ENCODE data around the gene DNAJB13. TPM values are rescaled to one million over a fixed set of nuclear protein-coding genes. Genes with fewer than 3 reads are reported as not detected.

The DNAJB13 gene
- total and polyA plus RNA-seq, 2 of the 13 experiments (the other 11 are each of a cell fraction or from before 2014, with no cell fraction given): 2.3 TPM; not detected in 1

- no peak for DNase-seq (ENCODE audit: low spot score)
- Histone ChIP-seq H4K20me1 (ENCODE audit: insufficient read depth, low read length) (no peaks in the 10 kb centered on the region), H3K4me1 (ENCODE audit: insufficient read depth, low read length) (peaks cover 18% of the 10 kb centered on the region), H2AFZ (ENCODE audit: low read length) (no peak overlapping the region), H3K27ac (ENCODE audit: extremely low read length, insufficient read depth, low read length) (no peak overlapping the region), H3K9me3 (ENCODE audit: low read length) (no peaks in the 10 kb centered on the region), H3K9ac (ENCODE audit: insufficient read depth, low read depth, low read length) (no peak overlapping the region), H3K36me3 (replicated peaks in 1 of 2; ENCODE audit: control insufficient read depth in 1 of 2, insufficient read depth in 2 of 2, low read length in 2 of 2) (no peaks in the 10 kb centered on the region), H3K4me3 (replicated peaks in 1 of 3; ENCODE audit: insufficient read depth in 1 of 3, low read depth in 2 of 3, low read length in 3 of 3) (no peak overlapping the region), H3K4me2 (ENCODE audit: low read depth, low read length) (no peak overlapping the region), H3K79me2 (ENCODE audit: insufficient read depth, low read length) (no peaks in the 10 kb centered on the region), H3K27me3 (ENCODE audit: control insufficient read depth in 1 of 2, insufficient read depth in 2 of 2, low read length in 2 of 2) (no peaks in the 10 kb centered on the region)
- 87% methylated on average over 15 of the region's 15 CpGs for WGBS (ENCODE audit: low lambda C conversion rate)
- intact Hi-C loops (cut with micrococcal nuclease; ENCODE audit: unreplicated experiment) (no loop called here), in situ Hi-C loops (cut with HindIII; ENCODE audit: extremely low pct_ligation_motif_present, low pct_unique_long_range_greater_than_20kb) (loop anchor here (10.0 to 25.0 kb wide), 2 partner anchors 126 to 194 kb away; partner anchors contain the start of genes C2CD3 and PPME1)
- TF ChIP-seq ZNF558 (CRISPR knock-in tag; IDR thresholded peaks at IDR 0.05; ENCODE audit: borderline replicate concordance) (no peak), SAP130 (CRISPR knock-in tag; IDR thresholded peaks at IDR 0.05; ENCODE audit: low read depth) (no peak), DNMT3B (CRISPR knock-in tag; conservative IDR thresholded peaks at IDR 0.05) (no peak), ZNF263 (CRISPR knock-in tag; IDR thresholded peaks at IDR 0.05) (no peak)
- TF ChIP-seq, protein P1, sequence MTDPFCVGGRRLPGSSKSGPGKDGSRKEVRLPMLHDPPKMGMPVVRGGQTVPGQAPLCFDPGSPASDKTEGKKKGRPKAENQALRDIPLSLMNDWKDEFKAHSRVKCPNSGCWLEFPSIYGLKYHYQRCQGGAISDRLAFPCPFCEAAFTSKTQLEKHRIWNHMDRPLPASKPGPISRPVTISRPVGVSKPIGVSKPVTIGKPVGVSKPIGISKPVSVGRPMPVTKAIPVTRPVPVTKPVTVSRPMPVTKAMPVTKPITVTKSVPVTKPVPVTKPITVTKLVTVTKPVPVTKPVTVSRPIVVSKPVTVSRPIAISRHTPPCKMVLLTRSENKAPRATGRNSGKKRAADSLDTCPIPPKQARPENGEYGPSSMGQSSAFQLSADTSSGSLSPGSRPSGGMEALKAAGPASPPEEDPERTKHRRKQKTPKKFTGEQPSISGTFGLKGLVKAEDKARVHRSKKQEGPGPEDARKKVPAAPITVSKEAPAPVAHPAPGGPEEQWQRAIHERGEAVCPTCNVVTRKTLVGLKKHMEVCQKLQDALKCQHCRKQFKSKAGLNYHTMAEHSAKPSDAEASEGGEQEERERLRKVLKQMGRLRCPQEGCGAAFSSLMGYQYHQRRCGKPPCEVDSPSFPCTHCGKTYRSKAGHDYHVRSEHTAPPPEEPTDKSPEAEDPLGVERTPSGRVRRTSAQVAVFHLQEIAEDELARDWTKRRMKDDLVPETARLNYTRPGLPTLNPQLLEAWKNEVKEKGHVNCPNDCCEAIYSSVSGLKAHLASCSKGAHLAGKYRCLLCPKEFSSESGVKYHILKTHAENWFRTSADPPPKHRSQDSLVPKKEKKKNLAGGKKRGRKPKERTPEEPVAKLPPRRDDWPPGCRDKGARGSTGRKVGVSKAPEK (CRISPR knock-in tag; IDR thresholded peaks at IDR 0.05; ENCODE audit: borderline replicate concordance): no peak
- TF ChIP-seq, protein P2, sequence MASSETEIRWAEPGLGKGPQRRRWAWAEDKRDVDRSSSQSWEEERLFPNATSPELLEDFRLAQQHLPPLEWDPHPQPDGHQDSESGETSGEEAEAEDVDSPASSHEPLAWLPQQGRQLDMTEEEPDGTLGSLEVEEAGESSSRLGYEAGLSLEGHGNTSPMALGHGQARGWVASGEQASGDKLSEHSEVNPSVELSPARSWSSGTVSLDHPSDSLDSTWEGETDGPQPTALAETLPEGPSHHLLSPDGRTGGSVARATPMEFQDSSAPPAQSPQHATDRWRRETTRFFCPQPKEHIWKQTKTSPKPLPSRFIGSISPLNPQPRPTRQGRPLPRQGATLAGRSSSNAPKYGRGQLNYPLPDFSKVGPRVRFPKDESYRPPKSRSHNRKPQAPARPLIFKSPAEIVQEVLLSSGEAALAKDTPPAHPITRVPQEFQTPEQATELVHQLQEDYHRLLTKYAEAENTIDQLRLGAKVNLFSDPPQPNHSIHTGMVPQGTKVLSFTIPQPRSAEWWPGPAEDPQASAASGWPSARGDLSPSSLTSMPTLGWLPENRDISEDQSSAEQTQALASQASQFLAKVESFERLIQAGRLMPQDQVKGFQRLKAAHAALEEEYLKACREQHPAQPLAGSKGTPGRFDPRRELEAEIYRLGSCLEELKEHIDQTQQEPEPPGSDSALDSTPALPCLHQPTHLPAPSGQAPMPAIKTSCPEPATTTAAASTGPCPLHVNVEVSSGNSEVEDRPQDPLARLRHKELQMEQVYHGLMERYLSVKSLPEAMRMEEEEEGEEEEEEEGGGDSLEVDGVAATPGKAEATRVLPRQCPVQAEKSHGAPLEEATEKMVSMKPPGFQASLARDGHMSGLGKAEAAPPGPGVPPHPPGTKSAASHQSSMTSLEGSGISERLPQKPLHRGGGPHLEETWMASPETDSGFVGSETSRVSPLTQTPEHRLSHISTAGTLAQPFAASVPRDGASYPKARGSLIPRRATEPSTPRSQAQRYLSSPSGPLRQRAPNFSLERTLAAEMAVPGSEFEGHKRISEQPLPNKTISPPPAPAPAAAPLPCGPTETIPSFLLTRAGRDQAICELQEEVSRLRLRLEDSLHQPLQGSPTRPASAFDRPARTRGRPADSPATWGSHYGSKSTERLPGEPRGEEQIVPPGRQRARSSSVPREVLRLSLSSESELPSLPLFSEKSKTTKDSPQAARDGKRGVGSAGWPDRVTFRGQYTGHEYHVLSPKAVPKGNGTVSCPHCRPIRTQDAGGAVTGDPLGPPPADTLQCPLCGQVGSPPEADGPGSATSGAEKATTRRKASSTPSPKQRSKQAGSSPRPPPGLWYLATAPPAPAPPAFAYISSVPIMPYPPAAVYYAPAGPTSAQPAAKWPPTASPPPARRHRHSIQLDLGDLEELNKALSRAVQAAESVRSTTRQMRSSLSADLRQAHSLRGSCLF (CRISPR knock-in tag; IDR thresholded peaks at IDR 0.05; ENCODE audit: borderline replicate concordance): no peak
- ATAC-seq: no peak; the same call in 2 of the 3 replicates
- no peak for FAIRE-seq
- POLR2A ChIA-PET: no interaction called here
- BruUV-seq (replicated peaks): no TSS peak
- CTCF ChIA-PET (ENCODE audit: low intra/inter-chr PET ratio, low total read pairs): no interaction called here
These were observed 17.6 kb downstream of the DNAJB13 start for GRCh38 chr11:73968356-73968966.

Data from HepG2 (cell line).